A549 (cell line): ENCODE results near the gene ZNF622. TPM values are rescaled to one million over a fixed set of nuclear protein-coding genes. Genes with fewer than 3 reads are reported as not detected.

Experiments
- ATAC-seq, 2 experiments: fragments of 200-7000 bp in 1 of 2; fragments of >200 bp in 1 of 2; cut with Nextera tagmentation in 1 of 2; cut with Tn5 transposase in 1 of 2; 3 replicates each; pipeline versions ENCODE4 v1.8.0 to v1.9.1; 2018 to 2020; ENCODE audit warnings: mild to moderate bottlenecking in 1 of 2, moderate library complexity in 1 of 2
- CTCF ChIA-PET: fragments of 300-600 bp; sonication (Branson Sonifier 250); formaldehyde crosslinking; extraction: SDS; loops from one replicate; lab custom pipeline; 2021; ENCODE audit warnings: antibody characterized with exemption, inconsistent platforms; lab: Yijun Ruan, JAX
- POLR2A ChIA-PET: fragments of 350-600 bp; formaldehyde crosslinking; extraction: SDS; loops from one replicate; lab custom pipeline; 2021; ENCODE audit warnings: antibody characterized with exemption, inconsistent platforms; lab: Yijun Ruan, JAX
- DNase-seq, 2 experiments: peaks; one replicate each; pipeline versions ENCODE4 v3.0.0 to v3.0.0-alpha.2; 2011 to 2016; ENCODE audit warnings: low read depth in 1 of 2, low spot score in 1 of 2
- FAIRE-seq: peaks from 2 replicates; lab custom pipeline; 2011; peaks lifted over from hg19 to GRCh38; lab: Jason Lieb, UNC
- H3K27ac ChIP-seq, 2 experiments: fragments of >200 bp; sonication (Bioruptor Twin); formaldehyde crosslinking; 3 replicates each; pipeline ENCODE4 v1.5.1; 2016 to 2017
- H3K4me1 ChIP-seq: fragments of >200 bp; sonication (Bioruptor Twin); formaldehyde crosslinking; 3 replicates; pipeline ENCODE4 v1.6.1; 2016
- H3K4me2 ChIP-seq: fragments of >200 bp; sonication (Bioruptor Twin); formaldehyde crosslinking; 3 replicates; pipeline ENCODE4 v1.6.1; 2016
- H3K4me3 ChIP-seq: fragments of >200 bp; sonication (Bioruptor Twin); formaldehyde crosslinking; 3 replicates; pipeline ENCODE4 v1.5.1; 2016
- H3K9me3 ChIP-seq: fragments of >200 bp; sonication (Bioruptor Twin); formaldehyde crosslinking; 3 replicates; pipeline ENCODE4 v1.6.1; 2016
- CBX2 ChIP-seq: fragments of 200-600 bp; sonication (generic); IDR thresholded peaks from 2 replicates; pipeline ENCODE4 v1.6.1; 2016; ENCODE audit warnings: low read depth, mild to moderate bottlenecking, borderline replicate concordance
- CBX8 ChIP-seq: fragments of 200-600 bp; sonication (generic); IDR thresholded peaks from 2 replicates; pipeline ENCODE4 v1.6.1; 2016
- CHD2 ChIP-seq: fragments of 150-350 bp; IDR thresholded peaks from 2 replicates; pipeline ENCODE4 v1.6.1; 2014; ENCODE audit warnings: low read length; ENCODE audit not compliant: partially characterized antibody
- CHD4 ChIP-seq: fragments of 200-600 bp; sonication (generic); IDR thresholded peaks from 2 replicates; pipeline ENCODE4 v1.6.1; 2016; ENCODE audit warnings: antibody characterized with exemption, mild to moderate bottlenecking, borderline replicate concordance
- EHF ChIP-seq: fragments of 250-450 bp; sonication (Bioruptor Pico); IDR thresholded peaks from 2 replicates; pipeline ENCODE4 v1.5.0; 2020; ENCODE audit warnings: mild to moderate bottlenecking
- EP300 ChIP-seq, 2 experiments: fragments of >200 bp; sonication (Bioruptor Twin); formaldehyde crosslinking; IDR thresholded peaks; 2 replicates in 1 of 2; 3 replicates in 1 of 2; pipeline ENCODE4 v1.6.1; 2016 to 2017
- FOSB ChIP-seq: fragments of 250-450 bp; sonication (Bioruptor Pico); IDR thresholded peaks from 2 replicates; pipeline ENCODE4 v1.5.0; 2020; ENCODE audit warnings: mild to moderate bottlenecking, moderate library complexity
- HDAC2 ChIP-seq: fragments of 200-600 bp; sonication (generic); IDR thresholded peaks from 2 replicates; pipeline ENCODE4 v1.6.1; 2016
- HEYL ChIP-seq: fragments of 250-450 bp; sonication (Bioruptor Pico); IDR thresholded peaks from 2 replicates; pipeline ENCODE4 v1.8.0; 2021; ENCODE audit warnings: mild to moderate bottlenecking, moderate library complexity
- JUNB ChIP-seq: fragments of >200 bp; sonication (Bioruptor Twin); formaldehyde crosslinking; IDR thresholded peaks from 2 replicates; pipeline ENCODE4 v1.6.1; 2016
- KDM1A ChIP-seq: fragments of 200-600 bp; sonication (generic); IDR thresholded peaks from 2 replicates; pipeline ENCODE4 v1.6.1; 2016; ENCODE audit warnings: low read depth, mild to moderate bottlenecking
- KDM5A ChIP-seq: fragments of 200-600 bp; sonication (generic); IDR thresholded peaks from 2 replicates; pipeline ENCODE4 v1.6.1; 2016; ENCODE audit warnings: antibody characterized with exemption, mild to moderate bottlenecking
- MYC ChIP-seq: IDR thresholded peaks from 2 replicates; pipeline ENCODE4 v1.6.1; 2012; ENCODE audit warnings: mild to moderate bottlenecking, inconsistent platforms, low read length, improper control_type of control experiment, borderline replicate concordance
- NR3C1 ChIP-seq: fragments of >200 bp; sonication (Bioruptor Twin); formaldehyde crosslinking; IDR thresholded peaks from 3 replicates; pipeline ENCODE4 v1.6.1; 2017
- POLR2A ChIP-seq: IDR thresholded peaks from 2 replicates; pipeline ENCODE4 v1.6.1; 2012; ENCODE audit warnings: mild to moderate bottlenecking, low read length
- RAD21 ChIP-seq, 2 experiments: fragments of >200 bp in 1 of 2; sonication (Bioruptor Twin) in 1 of 2; formaldehyde crosslinking in 1 of 2; IDR thresholded peaks in 1 of 2; conservative IDR thresholded peaks in 1 of 2; 2 replicates in 1 of 2; 3 replicates in 1 of 2; pipeline ENCODE4 v1.6.1; 2012 to 2018; ENCODE audit warnings: inconsistent platforms in 1 of 2
- RARB ChIP-seq: fragments of 250-450 bp; sonication (Bioruptor Pico); IDR thresholded peaks from 2 replicates; pipeline ENCODE4 v1.8.0; 2021; ENCODE audit warnings: mild to moderate bottlenecking, moderate library complexity
- RCOR1 ChIP-seq: fragments of 150-350 bp; IDR thresholded peaks from 2 replicates; pipeline ENCODE4 v1.6.1; 2014; ENCODE audit warnings: antibody characterized with exemption, low read length, low read depth
- TFCP2L1 ChIP-seq: fragments of 250-450 bp; sonication (Bioruptor Pico); IDR thresholded peaks from 2 replicates; pipeline ENCODE4 v1.5.0; 2021; ENCODE audit warnings: mild to moderate bottlenecking
- ZC3H11A ChIP-seq: fragments of 450-650 bp; IDR thresholded peaks from 2 replicates; pipeline ENCODE4 v1.6.1; 2014; ENCODE audit warnings: antibody characterized with exemption, mild to moderate bottlenecking
- ZNF302 ChIP-seq: fragments of 250-450 bp; sonication (Bioruptor Pico); IDR thresholded peaks from 2 replicates; pipeline ENCODE4 v1.9.0; 2021; ENCODE audit warnings: inconsistent platforms, mild to moderate bottlenecking, moderate library complexity
- WGBS: methylation state at CpG from one replicate; pipeline ENCODE4 v1.1.6; 2017; ENCODE audit errors: missing lambda C conversion rate; 5-methylcytosine and 5-hydroxymethylcytosine counted together
- polyA plus RNA-seq, 4 experiments: library from polyadenylated mRNA; depleted of rRNA in 3 of 4; stranded (reverse); fragments of >200 nt; fragmentation: RNase III in 1 of 4; extraction: RNeasy Plus Mini Kit Qiagen cat#74134 plus additional on column Dnase treatment in 1 of 4; gene quantifications; 2 replicates in 3 of 4; 3 replicates in 1 of 4; pipeline ENCODE4 v1.2.3, GENCODE V29; 2011 to 2017
- TF ChIP-seq, protein P1 (sequence below): fragments of 150-350 bp; IDR thresholded peaks from 2 replicates; pipeline ENCODE4 v1.6.1; 2014; ENCODE audit warnings: low read depth, mild to moderate bottlenecking, low read length
- TF ChIP-seq, protein P2 (sequence below): fragments of 450-650 bp; IDR thresholded peaks from 2 replicates; pipeline ENCODE4 v1.6.1; 2014; ENCODE audit warnings: antibody characterized with exemption
- TF ChIP-seq, protein P3 (sequence below): fragments of 200-600 bp; sonication (generic); IDR thresholded peaks from 2 replicates; pipeline ENCODE4 v1.6.1; 2016; ENCODE audit warnings: antibody characterized with exemption, mild to moderate bottlenecking, moderate library complexity
- TF ChIP-seq, protein P4 (sequence below): fragments of >200 bp; sonication (Bioruptor Twin); formaldehyde crosslinking; IDR thresholded peaks from 3 replicates; pipeline ENCODE4 v1.6.1; 2016
- TF ChIP-seq, protein P5 (sequence below): fragments of 250-450 bp; sonication (Bioruptor Pico); IDR thresholded peaks from 2 replicates; pipeline ENCODE4 v1.5.0; 2021; ENCODE audit warnings: mild to moderate bottlenecking, moderate library complexity, borderline replicate concordance

ZNF622 gene
- polyA plus RNA-seq, 2 of the 4 experiments (the other 2 are of a cell fraction): 23.2 to 38.0 TPM

- 62% methylated on average over 5 of the region's 5 CpGs for WGBS
- FAIRE-seq: no peak
- no peak for ATAC-seq
- Histone ChIP-seq H3K4me3 (no peak overlapping the region), H3K4me2 (no peak overlapping the region), H3K9me3 (0 out of 3 replicates have a peak, but pooled peaks cover 5% of the 10 kb centered on the region), H3K4me1 (no peaks in the 10 kb centered on the region), H3K27ac (no peak overlapping the region)
- ChIA-PET POLR2A (no interaction called here), CTCF (interaction anchor here (1.6 to 4.4 kb wide), 3 partner anchors 10 to 690 kb away, joined by 4 to 21 read pairs (median 18); no protein-coding TSS in a partner anchor)
- TF ChIP-seq, protein P1, sequence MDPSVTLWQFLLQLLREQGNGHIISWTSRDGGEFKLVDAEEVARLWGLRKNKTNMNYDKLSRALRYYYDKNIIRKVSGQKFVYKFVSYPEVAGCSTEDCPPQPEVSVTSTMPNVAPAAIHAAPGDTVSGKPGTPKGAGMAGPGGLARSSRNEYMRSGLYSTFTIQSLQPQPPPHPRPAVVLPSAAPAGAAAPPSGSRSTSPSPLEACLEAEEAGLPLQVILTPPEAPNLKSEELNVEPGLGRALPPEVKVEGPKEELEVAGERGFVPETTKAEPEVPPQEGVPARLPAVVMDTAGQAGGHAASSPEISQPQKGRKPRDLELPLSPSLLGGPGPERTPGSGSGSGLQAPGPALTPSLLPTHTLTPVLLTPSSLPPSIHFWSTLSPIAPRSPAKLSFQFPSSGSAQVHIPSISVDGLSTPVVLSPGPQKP: no peak
- no peak for TF ChIP-seq FOSB (CRISPR knock-in tag)
- no peak for TF ChIP-seq RCOR1
- no peak for TF ChIP-seq HDAC2
- no peak for TF ChIP-seq TFCP2L1 (CRISPR knock-in tag)
- no peak for TF ChIP-seq JUNB
- no peak for TF ChIP-seq ZNF302 (CRISPR knock-in tag)
- DNase-seq: no peak
Observed at GRCh38 chr5:16500024-16500423, 34.4 kb upstream of the ZNF622 start.

- H3K9me3 ChIP-seq: 0 out of 3 replicates have a peak, but pooled peaks cover 7% of the 10 kb centered on the region
- no peak for FAIRE-seq
- TF ChIP-seq KDM1A: no peak
- TF ChIP-seq, protein P2, sequence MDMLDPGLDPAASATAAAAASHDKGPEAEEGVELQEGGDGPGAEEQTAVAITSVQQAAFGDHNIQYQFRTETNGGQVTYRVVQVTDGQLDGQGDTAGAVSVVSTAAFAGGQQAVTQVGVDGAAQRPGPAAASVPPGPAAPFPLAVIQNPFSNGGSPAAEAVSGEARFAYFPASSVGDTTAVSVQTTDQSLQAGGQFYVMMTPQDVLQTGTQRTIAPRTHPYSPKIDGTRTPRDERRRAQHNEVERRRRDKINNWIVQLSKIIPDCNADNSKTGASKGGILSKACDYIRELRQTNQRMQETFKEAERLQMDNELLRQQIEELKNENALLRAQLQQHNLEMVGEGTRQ: no peak
- no peak for TF ChIP-seq CBX2
- no peak for TF ChIP-seq POLR2A
- no peak for TF ChIP-seq CHD2
- no peak for TF ChIP-seq ZC3H11A
- TF ChIP-seq CBX8: no peak
- TF ChIP-seq RAD21 (conservative IDR thresholded peaks at IDR 0.05 in 1 of 2, IDR thresholded peaks at IDR 0.05 in 1 of 2): no peak
- TF ChIP-seq MYC: no peak
- no peak for TF ChIP-seq CHD4
- TF ChIP-seq NR3C1: no peak
- TF ChIP-seq, protein P3, sequence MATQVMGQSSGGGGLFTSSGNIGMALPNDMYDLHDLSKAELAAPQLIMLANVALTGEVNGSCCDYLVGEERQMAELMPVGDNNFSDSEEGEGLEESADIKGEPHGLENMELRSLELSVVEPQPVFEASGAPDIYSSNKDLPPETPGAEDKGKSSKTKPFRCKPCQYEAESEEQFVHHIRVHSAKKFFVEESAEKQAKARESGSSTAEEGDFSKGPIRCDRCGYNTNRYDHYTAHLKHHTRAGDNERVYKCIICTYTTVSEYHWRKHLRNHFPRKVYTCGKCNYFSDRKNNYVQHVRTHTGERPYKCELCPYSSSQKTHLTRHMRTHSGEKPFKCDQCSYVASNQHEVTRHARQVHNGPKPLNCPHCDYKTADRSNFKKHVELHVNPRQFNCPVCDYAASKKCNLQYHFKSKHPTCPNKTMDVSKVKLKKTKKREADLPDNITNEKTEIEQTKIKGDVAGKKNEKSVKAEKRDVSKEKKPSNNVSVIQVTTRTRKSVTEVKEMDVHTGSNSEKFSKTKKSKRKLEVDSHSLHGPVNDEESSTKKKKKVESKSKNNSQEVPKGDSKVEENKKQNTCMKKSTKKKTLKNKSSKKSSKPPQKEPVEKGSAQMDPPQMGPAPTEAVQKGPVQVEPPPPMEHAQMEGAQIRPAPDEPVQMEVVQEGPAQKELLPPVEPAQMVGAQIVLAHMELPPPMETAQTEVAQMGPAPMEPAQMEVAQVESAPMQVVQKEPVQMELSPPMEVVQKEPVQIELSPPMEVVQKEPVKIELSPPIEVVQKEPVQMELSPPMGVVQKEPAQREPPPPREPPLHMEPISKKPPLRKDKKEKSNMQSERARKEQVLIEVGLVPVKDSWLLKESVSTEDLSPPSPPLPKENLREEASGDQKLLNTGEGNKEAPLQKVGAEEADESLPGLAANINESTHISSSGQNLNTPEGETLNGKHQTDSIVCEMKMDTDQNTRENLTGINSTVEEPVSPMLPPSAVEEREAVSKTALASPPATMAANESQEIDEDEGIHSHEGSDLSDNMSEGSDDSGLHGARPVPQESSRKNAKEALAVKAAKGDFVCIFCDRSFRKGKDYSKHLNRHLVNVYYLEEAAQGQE: no peak
- TF ChIP-seq EHF (CRISPR knock-in tag): no peak
- no peak for TF ChIP-seq KDM5A
- no peak for TF ChIP-seq HEYL (CRISPR knock-in tag)
- no peak for TF ChIP-seq EP300 (IDR thresholded peaks at IDR 0.05)
- TF ChIP-seq RARB (CRISPR knock-in tag): no peak
- TF ChIP-seq, protein P4, sequence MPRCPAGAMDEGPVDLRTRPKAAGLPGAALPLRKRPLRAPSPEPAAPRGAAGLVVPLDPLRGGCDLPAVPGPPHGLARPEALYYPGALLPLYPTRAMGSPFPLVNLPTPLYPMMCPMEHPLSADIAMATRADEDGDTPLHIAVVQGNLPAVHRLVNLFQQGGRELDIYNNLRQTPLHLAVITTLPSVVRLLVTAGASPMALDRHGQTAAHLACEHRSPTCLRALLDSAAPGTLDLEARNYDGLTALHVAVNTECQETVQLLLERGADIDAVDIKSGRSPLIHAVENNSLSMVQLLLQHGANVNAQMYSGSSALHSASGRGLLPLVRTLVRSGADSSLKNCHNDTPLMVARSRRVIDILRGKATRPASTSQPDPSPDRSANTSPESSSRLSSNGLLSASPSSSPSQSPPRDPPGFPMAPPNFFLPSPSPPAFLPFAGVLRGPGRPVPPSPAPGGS: no peak
- TF ChIP-seq, protein P5, sequence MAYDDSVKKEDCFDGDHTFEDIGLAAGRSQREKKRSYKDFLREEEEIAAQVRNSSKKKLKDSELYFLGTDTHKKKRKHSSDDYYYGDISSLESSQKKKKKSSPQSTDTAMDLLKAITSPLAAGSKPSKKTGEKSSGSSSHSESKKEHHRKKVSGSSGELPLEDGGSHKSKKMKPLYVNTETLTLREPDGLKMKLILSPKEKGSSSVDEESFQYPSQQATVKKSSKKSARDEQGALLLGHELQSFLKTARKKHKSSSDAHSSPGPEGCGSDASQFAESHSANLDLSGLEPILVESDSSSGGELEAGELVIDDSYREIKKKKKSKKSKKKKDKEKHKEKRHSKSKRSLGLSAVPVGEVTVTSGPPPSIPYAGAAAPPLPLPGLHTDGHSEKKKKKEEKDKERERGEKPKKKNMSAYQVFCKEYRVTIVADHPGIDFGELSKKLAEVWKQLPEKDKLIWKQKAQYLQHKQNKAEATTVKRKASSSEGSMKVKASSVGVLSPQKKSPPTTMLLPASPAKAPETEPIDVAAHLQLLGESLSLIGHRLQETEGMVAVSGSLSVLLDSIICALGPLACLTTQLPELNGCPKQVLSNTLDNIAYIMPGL: no peak
- TF ChIP-seq TFCP2L1 (CRISPR knock-in tag): no peak
- TF ChIP-seq, all 56 proteins: peak for 0
- DNase-seq (no peak), ATAC-seq (no peak)
- 30% methylated on average over 2 of the region's 2 CpGs for WGBS
- H3K4me3 ChIP-seq: no peak overlapping the region
- 0 out of 3 replicates have a peak, but pooled peaks cover 5% of the 10 kb centered on the region for H3K4me1 ChIP-seq
- no peak overlapping the region for H3K27ac ChIP-seq
- POLR2A ChIA-PET: no interaction called here
- H3K4me2 ChIP-seq: no peak overlapping the region
- CTCF ChIA-PET: interaction anchor here (1.3 to 4.4 kb wide), 4 partner anchors 10 to 55 kb away, joined by 3 to 21 read pairs (median 6); no protein-coding TSS in a partner anchor
Observed at GRCh38 chr5:16497546-16497945, 31.9 kb upstream of the ZNF622 start.
